GM12873 (cell line): ENCODE results near the gene SMIM14.

Source experiments
- CTCF ChIP-seq: IDR thresholded peaks from 2 replicates; pipeline ENCODE4 v1.5.1; 2012; ENCODE audit warnings: low read depth, mild to moderate bottlenecking, moderate library complexity, low read length, control low read depth; ENCODE audit not compliant: insufficient read depth; ENCODE audit errors: missing control alignments

Gene SMIM14

GRCh38 chr4:39571054-39571453 is 67.6 kb downstream of the SMIM14 start:
- TF ChIP-seq CTCF = no peak

GRCh38 chr4:39569209-39569608 is 69.5 kb downstream of the SMIM14 start:
- no peak for TF ChIP-seq CTCF

- TF ChIP-seq CTCF = no peak
Measured at GRCh38 chr4:39568805-39569204, 69.9 kb downstream of the SMIM14 start.

- no peak for TF ChIP-seq CTCF
Measured at GRCh38 chr4:39565878-39566600, 72.6 kb downstream of the SMIM14 start.

- no peak for TF ChIP-seq CTCF
Measured at GRCh38 chr4:39563346-39563847, 75.3 kb downstream of the SMIM14 start.

- no peak for TF ChIP-seq CTCF
Measured at GRCh38 chr4:39562792-39563191, 75.9 kb downstream of the SMIM14 start.

GRCh38 chr4:39559626-39560025 is 79.0 kb downstream of the SMIM14 start:
- TF ChIP-seq CTCF = no peak
